Loucy (cell line): ENCODE measurements around the gene SLC2A4RG.

Source experiments
- H2AFZ ChIP-seq: fragments of 200-600 bp; sonication (generic); 2 replicates; pipeline ENCODE4 v1.6.0; 2016; ENCODE audit warnings: antibody characterized with exemption, mild to moderate bottlenecking, low read length, moderate library complexity
- H3F3A ChIP-seq: fragments of 200-600 bp; 2 replicates; pipeline ENCODE4 v1.6.0; 2016; ENCODE audit warnings: antibody characterized with exemption, low read depth, mild to moderate bottlenecking
- H3K27me3 ChIP-seq: fragments of 200-600 bp; sonication (generic); 2 replicates; pipeline ENCODE4 v1.6.1; 2014; ENCODE audit warnings: low read length, mild to moderate bottlenecking; ENCODE audit not compliant: insufficient read depth, poor library complexity, severe bottlenecking
- H3K36me3 ChIP-seq: fragments of 200-600 bp; sonication (generic); 2 replicates; pipeline ENCODE4 v1.6.1; 2016; ENCODE audit warnings: low read length; ENCODE audit not compliant: insufficient read depth
- H3K4me1 ChIP-seq: fragments of 200-600 bp; sonication (generic); 2 replicates; pipeline ENCODE4 v1.5.1; 2014; ENCODE audit warnings: low read length, mild to moderate bottlenecking; ENCODE audit not compliant: insufficient read depth, poor library complexity, severe bottlenecking
- H3K4me2 ChIP-seq: fragments of 200-600 bp; sonication (generic); 2 replicates; pipeline ENCODE4 v1.6.0; 2014; ENCODE audit warnings: antibody characterized with exemption, low read length, low read depth, mild to moderate bottlenecking; ENCODE audit not compliant: poor library complexity, severe bottlenecking
- H3K4me3 ChIP-seq: fragments of 200-600 bp; sonication (generic); 2 replicates; pipeline ENCODE4 v1.5.1; 2014; ENCODE audit warnings: low read length, mild to moderate bottlenecking, mixed read lengths; ENCODE audit not compliant: poor library complexity, severe bottlenecking
- H3K79me2 ChIP-seq: fragments of 200-600 bp; sonication (generic); 2 replicates; pipeline ENCODE4 v1.6.1; 2014; ENCODE audit warnings: low read length; ENCODE audit not compliant: insufficient read depth
- H3K9ac ChIP-seq: fragments of 200-600 bp; sonication (generic); 2 replicates; pipeline ENCODE4 v1.6.0; 2014; ENCODE audit warnings: mild to moderate bottlenecking, low read depth, low read length, moderate library complexity; ENCODE audit not compliant: poor library complexity, severe bottlenecking
- H3K9me2 ChIP-seq: fragments of 200-600 bp; sonication (generic); replicated peaks from 2 replicates; pipeline ENCODE4 v1.6.1; 2016; ENCODE audit warnings: low read depth, low read length, mixed read lengths
- H3K9me3 ChIP-seq: fragments of 200-600 bp; sonication (generic); 2 replicates; pipeline ENCODE4 v1.6.1; 2014; ENCODE audit warnings: mild to moderate bottlenecking, antibody characterized with exemption, low read length, low read depth; ENCODE audit not compliant: insufficient read depth
- H4K20me1 ChIP-seq: fragments of 200-600 bp; sonication (generic); 2 replicates; pipeline ENCODE4 v1.6.0; 2014; ENCODE audit warnings: antibody characterized with exemption, low read length, mild to moderate bottlenecking; ENCODE audit not compliant: insufficient read depth, poor library complexity, severe bottlenecking
- CTCF ChIP-seq: fragments of 200-600 bp; sonication (generic); conservative IDR thresholded peaks from 2 replicates; pipeline ENCODE4 v1.5.1; 2014; ENCODE audit warnings: mild to moderate bottlenecking, antibody characterized with exemption, low read length
- EZH2phosphoT487 ChIP-seq: fragments of 200-600 bp; IDR thresholded peaks from 2 replicates; pipeline ENCODE4 v1.6.1; 2018; ENCODE audit warnings: antibody characterized with exemption, mild to moderate bottlenecking, moderate library complexity, borderline replicate concordance

The SLC2A4RG gene

DNA sequence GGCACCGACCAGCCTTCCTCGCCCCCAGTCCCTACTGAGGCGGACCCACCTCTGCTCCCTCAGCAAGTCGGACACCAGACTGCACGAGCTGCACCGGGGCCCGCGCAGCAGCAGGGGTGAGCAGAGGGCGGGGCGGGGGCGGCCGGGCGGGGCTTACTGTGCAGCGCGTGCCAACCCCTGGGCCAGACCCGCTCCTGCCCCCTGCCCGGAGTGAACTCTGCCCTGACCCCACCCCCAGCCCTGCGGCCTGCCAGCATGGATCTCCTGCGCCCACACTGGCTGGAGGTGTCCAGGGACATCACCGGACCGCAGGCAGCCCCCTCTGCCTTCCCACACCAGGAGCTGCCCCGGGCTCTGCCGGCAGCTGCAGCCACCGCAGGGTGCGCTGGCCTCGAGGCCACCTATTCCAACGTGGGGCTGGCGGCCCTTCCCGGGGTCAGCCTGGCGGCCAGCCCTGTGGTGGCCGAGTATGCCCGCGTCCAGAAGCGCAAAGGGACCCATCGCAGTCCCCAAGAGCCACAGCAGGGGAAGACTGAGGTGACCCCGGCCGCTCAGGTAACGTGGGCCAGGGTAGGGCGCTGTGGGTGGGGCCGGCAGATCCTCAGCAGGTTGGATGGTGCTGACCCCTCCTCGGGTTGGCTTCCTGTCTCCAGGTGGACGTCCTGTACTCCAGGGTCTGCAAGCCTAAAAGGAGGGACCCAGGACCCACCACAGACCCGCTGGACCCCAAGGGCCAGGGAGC lies 1.5 kb upstream of the SLC2A4RG start:
- Histone ChIP-seq H3K4me1 (peaks cover 38% of the 10 kb centered on the region), H3K4me2 (peak overlapping the region; percentile 95), H3K79me2 (peaks cover 47% of the 10 kb centered on the region), H3K9me2 (no peaks in the 10 kb centered on the region), H3K9me3 (no peaks in the 10 kb centered on the region), H3K36me3 (peaks cover 28% of the 10 kb centered on the region; the same call in 1 of the 2 replicates), H4K20me1 (peaks cover 32% of the 10 kb centered on the region), H3F3A (0 out of 2 replicates have a peak, but pooled peaks cover under 1% of the 10 kb centered on the region), H2AFZ (no peak overlapping the region), H3K27me3 (no peaks in the 10 kb centered on the region), H3K9ac (peak overlapping the region; percentile 98), H3K4me3 (peak overlapping the region; percentile 86)
- no peak for TF ChIP-seq EZH2phosphoT487
- no peak for TF ChIP-seq CTCF

DNA sequence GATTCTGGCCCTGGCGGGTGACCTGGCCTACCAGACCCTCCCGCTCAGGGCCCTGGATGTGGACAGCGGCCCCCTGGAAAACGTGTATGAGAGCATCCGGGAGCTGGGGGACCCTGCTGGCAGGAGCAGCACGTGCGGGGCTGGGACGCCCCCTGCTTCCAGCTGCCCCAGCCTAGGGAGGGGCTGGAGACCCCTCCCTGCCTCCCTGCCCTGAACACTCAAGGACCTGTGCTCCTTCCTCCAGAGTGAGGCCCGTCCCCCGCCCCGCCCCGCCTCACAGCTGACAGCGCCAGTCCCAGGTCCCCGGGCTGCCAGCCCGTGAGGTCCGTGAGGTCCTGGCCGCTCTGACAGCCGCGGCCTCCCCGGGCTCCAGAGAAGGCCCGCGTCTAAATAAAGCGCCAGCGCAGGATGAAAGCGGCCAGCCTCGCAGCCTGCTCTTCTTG lies 868 bp upstream of the SLC2A4RG start:
- no peaks in the 10 kb centered on the region for H3K9me3 ChIP-seq
- TF ChIP-seq CTCF, result no peak
- no peak for TF ChIP-seq EZH2phosphoT487
- H3K4me2 ChIP-seq, result peak overlapping the region; percentile 95
- no peaks in the 10 kb centered on the region for H3K27me3 ChIP-seq
- H3F3A ChIP-seq, result 0 out of 2 replicates have a peak, but pooled peaks cover 6% of the 10 kb centered on the region
- peaks cover 32% of the 10 kb centered on the region for H4K20me1 ChIP-seq
- H3K9ac ChIP-seq, result peak overlapping the region; percentile 98
- H3K79me2 ChIP-seq, result peaks cover 41% of the 10 kb centered on the region
- H3K4me1 ChIP-seq, result peaks cover 38% of the 10 kb centered on the region
- H3K9me2 ChIP-seq, result no peaks in the 10 kb centered on the region
- peaks cover 28% of the 10 kb centered on the region; the same call in 1 of the 2 replicates for H3K36me3 ChIP-seq
- no peak overlapping the region for H2AFZ ChIP-seq
- H3K4me3 ChIP-seq, result peak overlapping the region; percentile 86

DNA sequence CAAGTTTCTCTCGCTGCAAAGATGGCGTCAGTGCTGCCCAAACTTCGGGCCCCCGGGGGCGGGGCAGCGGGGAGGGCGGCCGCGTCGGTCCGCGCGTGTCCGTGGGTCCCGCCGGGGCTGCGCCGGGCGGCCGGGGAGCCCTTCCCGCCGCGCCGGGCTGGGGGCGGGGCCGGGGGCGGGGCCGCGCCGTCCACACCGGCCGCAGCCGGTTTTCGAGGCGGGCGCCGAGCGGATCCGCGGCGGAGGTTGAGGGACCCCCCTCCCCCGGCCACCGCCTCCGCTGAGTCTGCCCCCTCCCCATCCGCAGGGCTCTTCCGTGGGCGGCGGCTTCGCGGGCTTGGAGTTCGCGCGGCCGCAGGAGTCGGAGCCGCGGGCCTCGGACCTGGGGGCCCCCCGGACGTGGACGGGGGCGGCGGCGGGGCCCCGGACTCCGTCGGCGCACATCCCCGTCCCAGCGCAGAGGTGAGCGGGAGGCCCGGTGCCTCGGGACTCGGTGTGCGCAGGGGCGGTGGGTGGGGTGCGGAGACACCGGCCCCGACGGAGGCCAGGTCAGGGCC lies 572 bp downstream of the SLC2A4RG start:
- H3K9me2 ChIP-seq, result no peaks in the 10 kb centered on the region
- H3K4me3 ChIP-seq, result peak overlapping the region; percentile 88
- H3K36me3 ChIP-seq, result peaks cover 17% of the 10 kb centered on the region; the same call in 1 of the 2 replicates
- H3K9ac ChIP-seq, result peak overlapping the region; percentile 92
- H3K9me3 ChIP-seq, result no peaks in the 10 kb centered on the region
- peaks cover 38% of the 10 kb centered on the region for H3K79me2 ChIP-seq
- peaks cover 32% of the 10 kb centered on the region for H4K20me1 ChIP-seq
- peaks cover 38% of the 10 kb centered on the region for H3K4me1 ChIP-seq
- H3F3A ChIP-seq, result 0 out of 2 replicates have a peak, but pooled peaks cover 7% of the 10 kb centered on the region
- no peaks in the 10 kb centered on the region for H3K27me3 ChIP-seq
- H2AFZ ChIP-seq, result peak overlapping the region; percentile 30; the same call in 1 of the 2 replicates
- H3K4me2 ChIP-seq, result peak overlapping the region; percentile 73
- TF ChIP-seq EZH2phosphoT487 (no peak), CTCF (no peak)
